Right renal cortex interstitium (tissue), 3 donors: ENCODE data around the gene NCBP2L. TPM values are rescaled to one million over a fixed set of nuclear protein-coding genes. Genes with fewer than 3 reads are reported as not detected.
A peak's percentile ranks its signal among the peaks of the same experiment; 100 is the strongest.

Experiments used
- DNase-seq, 3 donors: peaks; one replicate each; pipeline ENCODE4 v3.0.0-alpha.2; 2013; ENCODE audit warnings: low read depth in 3 of 3, low spot score in 2 of 3
- polyA plus RNA-seq, 3 donors: library from polyadenylated mRNA; unstranded; fragments of 120-200 nt; gene quantifications; one replicate each; pipeline ENCODE4 v1.2.1, GENCODE V29; 2013; ENCODE audit not compliant: insufficient read length in 3 of 3

NCBP2L gene
- polyA plus RNA-seq, 3 donors = 0.07 TPM; not detected in 1

DNA sequence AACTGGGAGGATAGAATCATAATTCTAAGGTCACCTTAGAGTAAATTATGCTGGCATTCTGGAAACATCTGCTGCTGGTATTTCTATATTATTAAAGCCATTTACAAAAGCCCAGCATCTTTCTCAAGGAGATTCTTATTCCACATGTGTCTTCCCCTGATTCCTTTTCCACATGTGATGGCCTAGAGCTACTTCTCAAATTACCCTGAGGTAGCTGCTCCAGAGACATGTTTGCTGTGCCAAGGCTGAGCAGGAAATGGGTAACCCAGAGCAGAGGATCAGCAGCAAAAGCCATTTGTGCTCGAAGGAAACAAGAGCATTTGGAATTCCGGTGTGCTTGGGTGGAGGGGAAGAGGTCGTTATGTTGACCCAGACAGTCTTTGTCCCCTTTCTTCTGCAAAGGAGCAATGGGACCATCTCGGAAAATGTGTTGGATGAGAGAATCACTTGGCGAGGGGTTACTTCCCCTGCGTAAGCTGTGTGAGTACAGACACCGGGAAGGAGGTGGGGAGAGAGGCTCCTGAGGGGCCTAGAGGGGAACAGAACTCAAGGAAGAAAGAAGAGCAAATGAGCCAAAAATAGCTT, 26.6 kb upstream of the NCBP2L start:
- no peak for DNase-seq

DNA sequence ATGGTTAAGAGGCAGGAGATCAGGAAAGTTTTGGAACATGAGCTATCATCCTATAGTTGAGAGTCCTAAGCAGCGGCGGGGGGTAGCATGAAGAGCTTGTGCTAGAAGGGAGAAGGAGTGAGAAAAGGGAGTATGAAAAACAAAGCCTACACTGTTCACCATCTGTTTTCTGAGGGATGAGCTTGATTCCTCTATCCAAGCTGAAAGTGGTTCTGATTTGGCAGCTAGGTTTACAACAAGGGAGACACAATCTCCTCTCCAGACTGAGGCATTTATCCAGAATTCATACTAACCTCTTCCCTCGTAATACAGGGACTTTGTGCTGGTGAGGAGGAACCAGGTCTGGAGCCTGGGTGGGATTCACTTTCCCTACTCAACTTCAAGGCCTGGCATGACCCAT, 25.5 kb upstream of the NCBP2L start:
- DNase-seq = no peak

- no peak for DNase-seq
These were observed 24.8 kb upstream of the NCBP2L start for GRCh38 chrX:107752714-107753113.

- no peak for DNase-seq
These were observed 24.3 kb upstream of the NCBP2L start for GRCh38 chrX:107753187-107753586.

DNA sequence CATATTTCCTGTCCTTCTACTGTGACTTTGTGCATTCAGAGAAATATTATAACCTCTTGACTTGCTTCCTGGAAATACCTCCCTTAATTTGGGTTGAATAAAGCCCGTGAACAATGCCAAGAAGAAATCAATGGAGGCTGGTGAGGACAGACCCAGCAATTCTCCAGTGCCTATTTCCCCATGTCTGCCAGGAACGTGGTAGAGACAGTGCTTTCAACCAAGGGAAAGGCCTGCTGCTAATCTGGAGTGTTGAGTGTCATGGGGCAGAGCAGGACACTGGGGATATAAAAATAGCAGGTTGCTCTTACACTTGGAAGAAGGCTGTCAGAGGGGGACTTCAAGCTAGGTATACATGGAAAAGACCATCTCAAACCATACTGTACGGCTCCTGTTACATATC, 21.8 kb upstream of the NCBP2L start:
- no peak for DNase-seq

- DNase-seq = no peak
These were observed 19.2 kb upstream of the NCBP2L start for GRCh38 chrX:107758231-107758766.

- no peak for DNase-seq
These were observed 17.0 kb upstream of the NCBP2L start for GRCh38 chrX:107760304-107761077.

GRCh38 chrX:107763647-107764046, 13.9 kb upstream of the NCBP2L start:
- DNase-seq = no peak

DNA sequence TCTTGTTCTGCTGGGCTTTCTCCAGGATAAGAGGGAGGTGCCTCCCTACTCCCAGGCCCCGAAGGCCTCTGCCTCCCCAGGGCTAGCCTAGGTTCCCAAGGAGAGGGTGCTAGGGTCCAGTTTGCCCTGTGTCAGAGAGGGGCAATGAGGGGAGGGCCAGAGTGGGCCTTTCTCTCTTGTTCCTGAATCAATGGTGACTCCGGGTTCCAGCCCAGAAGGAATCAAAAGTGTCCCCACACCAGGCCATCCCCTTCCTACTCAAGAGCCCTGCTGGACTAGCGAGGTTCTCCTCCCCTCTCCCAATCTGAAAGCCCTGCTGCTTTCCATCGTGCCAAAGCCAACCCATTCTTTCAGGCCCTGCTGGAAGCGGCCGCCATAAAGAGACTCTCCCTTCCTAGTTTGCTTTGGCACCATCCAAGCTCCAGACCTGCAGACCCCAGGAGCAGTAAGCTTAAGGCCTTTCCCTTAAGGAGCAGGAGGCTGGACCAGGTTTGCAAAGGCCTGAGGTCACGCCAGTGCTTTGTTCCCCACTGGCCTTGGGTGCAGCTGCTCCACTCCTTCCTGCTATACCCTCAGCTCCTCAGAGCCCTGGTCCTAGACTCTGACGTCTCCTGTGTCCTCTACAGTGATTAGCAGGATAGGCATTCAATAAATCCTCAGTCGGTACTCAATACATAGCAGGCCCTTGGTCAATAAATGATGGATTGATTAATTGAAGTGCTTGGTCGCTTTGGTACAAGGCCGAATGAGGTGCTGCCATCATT, 12.5 kb upstream of the NCBP2L start:
- no peak for DNase-seq

DNA sequence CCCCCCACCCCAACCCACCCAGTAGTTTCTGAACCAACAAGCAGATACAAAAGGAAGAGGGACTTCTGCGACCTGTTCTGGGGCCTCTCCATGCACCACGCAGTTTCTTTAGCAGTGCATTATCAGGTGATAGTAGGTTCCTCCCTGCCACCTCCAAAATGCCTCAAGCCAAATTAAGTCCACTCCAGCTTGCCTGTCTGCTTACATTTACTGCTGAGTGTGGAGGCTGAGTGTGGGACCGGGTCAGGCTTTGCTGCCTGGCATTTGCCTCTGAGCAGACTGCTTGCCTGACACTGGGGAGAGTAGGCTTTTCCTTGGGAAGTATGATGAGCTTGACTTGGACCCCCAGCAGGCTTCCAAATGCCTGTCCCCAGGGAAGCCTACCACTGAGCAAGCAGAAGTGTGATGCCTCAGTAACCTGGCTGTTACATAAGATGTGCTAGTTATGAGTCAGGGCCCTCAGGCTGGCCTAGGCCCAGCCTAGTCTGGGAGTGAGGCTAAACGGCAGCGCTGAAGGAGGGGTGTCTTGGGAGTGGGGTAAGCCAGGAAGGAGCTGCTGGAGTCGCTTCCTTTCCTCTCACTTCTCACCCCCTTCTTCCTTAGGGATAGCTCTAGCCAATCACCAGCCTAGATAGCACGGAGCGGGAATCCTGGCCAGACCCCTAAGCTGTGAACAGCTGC, 10.9 kb upstream of the NCBP2L start:
- no peak for DNase-seq

GRCh38 chrX:107768051-107768450, 9.5 kb upstream of the NCBP2L start:
- DNase-seq = no peak

DNA sequence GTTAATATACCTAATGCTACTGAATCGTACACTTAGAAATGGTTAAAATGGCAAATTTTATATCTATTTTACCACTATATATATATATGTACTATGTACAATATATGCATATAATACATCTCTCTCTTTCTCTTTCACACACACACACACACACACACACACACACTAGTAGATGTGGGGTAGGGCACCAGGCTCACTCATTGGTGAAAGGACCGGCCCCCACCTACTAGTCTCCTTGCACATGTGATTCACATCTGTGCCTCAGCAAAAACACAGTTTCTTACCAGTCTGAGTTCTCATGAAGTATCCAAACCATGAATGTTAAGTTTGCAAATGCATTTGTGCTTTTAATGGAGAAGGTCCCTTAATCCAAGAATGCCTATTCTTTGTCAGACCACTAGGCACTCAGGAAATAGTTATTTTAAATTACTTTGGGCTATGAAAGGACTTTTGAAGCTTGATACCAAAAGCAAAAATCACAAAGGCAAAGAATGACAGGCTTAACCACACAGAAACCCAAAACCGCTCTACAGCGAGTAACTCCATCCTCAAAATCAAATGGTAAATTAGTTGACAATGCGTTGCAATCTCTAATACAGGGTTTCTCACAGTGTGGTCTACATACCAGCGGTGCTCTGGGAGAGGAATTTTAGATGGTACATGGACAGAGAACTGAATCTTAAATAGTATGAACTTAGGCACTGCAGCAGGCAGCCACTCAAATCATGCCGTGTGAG, 7.8 kb upstream of the NCBP2L start:
- no peak for DNase-seq

DNA sequence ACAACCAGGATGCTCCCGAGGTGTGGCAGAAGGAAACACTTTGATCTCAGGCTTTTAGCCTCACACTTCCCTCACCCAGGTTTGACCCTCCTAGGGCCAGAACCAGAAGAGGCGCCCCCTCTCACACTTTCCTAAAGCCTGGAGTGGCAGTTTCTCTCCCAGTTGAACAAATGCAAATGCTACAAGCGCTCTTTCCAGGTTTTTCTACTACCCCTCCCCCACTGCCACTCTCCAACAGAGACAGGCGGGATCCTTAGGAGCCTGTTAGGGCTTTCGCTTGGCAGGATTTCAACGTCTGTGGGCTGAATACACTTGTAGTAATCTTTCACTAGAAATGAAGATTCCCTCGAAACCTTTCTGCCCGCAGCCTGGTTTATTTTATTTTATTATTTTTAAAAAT, 4.3 kb upstream of the NCBP2L start:
- no peak for DNase-seq

- no peak for DNase-seq
These were observed 3.6 kb upstream of the NCBP2L start for GRCh38 chrX:107773906-107774435.

DNA sequence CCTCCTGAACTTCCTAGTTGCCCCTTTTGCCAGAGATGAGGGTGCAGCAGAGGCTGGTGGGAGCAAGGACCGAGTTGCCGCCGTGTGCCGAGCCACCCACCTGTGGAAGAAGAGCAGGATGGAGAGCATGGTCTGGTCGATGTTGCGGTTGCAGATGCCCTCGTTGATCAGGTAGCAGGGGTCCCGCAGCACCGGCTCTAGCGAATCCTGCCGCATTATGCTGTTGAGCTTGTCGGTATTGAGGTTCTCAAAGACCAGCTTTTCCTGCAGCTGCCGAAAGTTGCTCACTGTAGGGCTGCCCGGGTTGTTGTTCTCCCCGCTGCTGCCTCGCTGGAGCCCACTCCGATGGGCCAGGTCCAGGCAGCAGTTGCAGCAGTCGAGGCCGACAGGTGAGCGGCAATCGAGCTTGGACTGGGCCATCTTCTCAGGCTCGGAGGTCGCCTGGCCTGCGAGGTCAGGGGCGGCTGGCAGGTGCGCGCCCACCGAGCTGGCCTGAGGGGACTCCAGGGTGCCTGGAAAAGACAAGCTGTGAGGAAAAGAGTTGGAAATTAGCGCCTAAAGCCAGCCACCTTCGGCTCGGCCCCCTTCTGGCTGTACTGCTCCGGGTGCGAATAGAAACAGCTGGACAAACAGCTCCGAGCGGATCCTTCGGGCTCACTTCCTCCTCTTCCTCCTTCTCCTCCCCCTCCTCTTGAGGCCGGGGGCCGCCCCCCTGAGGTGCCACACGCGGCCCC, 2.4 kb upstream of the NCBP2L start:
- no peak for DNase-seq

DNA sequence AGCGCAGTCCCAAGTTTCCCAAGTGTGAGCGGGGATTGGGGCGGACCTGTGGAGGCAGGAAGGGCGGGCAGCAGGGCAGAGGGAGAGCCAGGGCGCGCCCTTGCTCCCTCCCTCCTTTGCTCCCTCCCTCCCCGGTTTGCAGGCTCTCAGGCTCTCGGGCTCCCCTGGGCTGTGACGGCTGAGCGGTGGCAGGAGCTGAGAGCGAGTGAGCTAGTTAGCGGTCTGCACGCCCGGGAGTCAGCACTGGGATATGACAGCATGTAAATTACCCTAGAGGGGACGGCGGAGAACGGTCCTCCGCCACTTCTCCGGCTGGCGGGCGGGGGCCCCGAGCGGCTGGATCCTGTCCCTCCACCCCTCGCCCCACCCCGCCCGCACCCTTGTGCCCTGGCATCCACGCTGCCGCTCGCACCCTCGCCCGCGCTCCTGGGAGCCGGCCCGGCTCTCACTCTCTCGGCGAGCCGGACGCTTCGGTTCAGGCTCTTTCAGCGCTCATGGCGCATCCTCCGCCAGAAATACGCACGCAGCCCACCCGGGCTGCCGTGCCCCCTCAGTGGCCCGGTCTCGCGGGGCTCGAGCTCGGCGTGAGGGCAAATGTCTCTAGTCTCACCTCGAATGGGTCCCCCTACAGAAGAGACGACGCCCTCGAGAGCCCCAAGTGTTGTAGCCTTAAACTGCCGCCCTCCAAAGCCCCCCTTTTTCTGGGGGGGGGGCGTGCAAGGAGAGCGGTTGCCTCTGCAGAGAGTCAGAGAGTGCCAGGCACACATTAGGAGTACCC, 1.6 kb upstream of the NCBP2L start, which contains the start of gene TSC22D3:
Gene TSC22D3, minus strand, starts transcription at position 54 of the 778 bp plus-strand sequence. CDS start 368 bp downstream, outside the sequence.
- DNase-seq = no peak

DNA sequence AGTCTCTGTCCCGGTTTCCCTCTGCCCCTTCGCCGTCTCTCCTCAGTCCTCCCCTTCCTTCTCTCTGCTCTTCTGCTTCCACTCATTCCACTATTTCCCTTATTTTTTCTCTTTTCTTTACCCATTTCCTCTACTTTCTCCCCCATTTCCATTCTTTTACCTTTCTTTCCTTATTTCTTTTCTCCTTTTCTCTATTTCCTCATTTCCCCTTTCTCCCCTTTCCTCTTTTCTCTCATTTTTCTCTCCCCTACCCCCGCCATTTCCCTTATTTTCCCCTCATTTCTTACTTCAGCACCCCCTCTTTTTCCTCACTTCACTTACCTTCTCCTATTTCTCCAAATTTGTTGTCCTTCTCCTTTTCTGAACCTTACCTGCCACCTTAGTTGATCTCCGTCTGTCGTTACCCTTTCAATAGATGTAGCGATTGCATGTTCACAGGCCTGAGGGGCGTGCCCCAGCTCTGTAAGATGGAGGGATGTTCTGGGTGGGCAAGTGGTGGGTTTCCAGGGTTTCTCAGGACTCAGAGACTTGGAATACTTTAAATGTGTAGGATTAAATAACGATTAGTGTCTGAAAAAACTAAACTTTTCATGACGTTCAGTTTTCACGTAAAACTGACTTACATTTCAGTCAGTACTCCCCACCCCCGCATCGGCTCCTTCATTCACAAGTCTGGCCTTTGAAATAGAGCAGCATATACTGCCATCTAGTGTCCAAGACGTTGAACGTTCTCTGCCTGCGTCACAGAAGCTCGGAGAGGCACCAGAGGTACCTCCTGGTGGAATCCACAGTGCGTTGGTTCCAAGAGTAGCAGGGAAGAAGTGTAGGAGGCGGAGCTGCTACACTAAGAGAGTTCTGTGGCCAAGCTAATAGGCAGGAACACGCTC, 641 bp upstream of the NCBP2L start:
- DNase-seq = peak in 2 of 3 donors; percentile 72 to 74
